Prostate gland (tissue), 2 donors: Measurements from ENCODE around the gene CKB. TPM values are rescaled to one million over a fixed set of nuclear protein-coding genes. Genes with fewer than 3 reads are reported as not detected.

ENCODE experiments used
- DNase-seq: peaks from one replicate; pipeline ENCODE4 v3.0.0-alpha.2; 2019; ENCODE audit warnings: low spot score
- H3K27ac ChIP-seq, 2 donors: fragments of 200-600 bp; sonication (generic); 2 replicates each; pipeline ENCODE4 v1.5.1; 2017 to 2019
- H3K27me3 ChIP-seq: fragments of 200-600 bp; sonication (generic); replicated peaks from 2 replicates; pipeline ENCODE4 v1.5.1; 2019; ENCODE audit not compliant: insufficient read depth
- H3K36me3 ChIP-seq, 2 donors: fragments of 200-600 bp; sonication (generic); 1 replicate in 1 of 2; 2 replicates in 1 of 2; pipeline versions ENCODE4 v1.5.1 to v1.8.1; 2017 to 2019
- H3K4me1 ChIP-seq: fragments of 200-600 bp; sonication (generic); replicated peaks from 2 replicates; pipeline ENCODE4 v1.5.1; 2019
- H3K4me3 ChIP-seq, 2 donors: fragments of 200-600 bp; sonication (generic); 2 replicates each; pipeline ENCODE4 v1.5.1; 2017 to 2019
- H3K9me3 ChIP-seq: fragments of 200-600 bp; sonication (generic); 2 replicates; pipeline ENCODE4 v1.5.1; 2017
- POLR2A ChIP-seq: fragments of 450-650 bp; IDR thresholded peaks from one replicate; pipeline ENCODE4 v1.6.1; 2016; ENCODE audit warnings: antibody characterized with exemption, mild to moderate bottlenecking
- POLR2AphosphoS5 ChIP-seq: sonication (generic); formaldehyde crosslinking; IDR thresholded peaks from one replicate; pipeline ENCODE4 v1.6.1; 2017; ENCODE audit warnings: antibody characterized with exemption
- WGBS: methylation state at CpG from one replicate; pipeline ENCODE4 v1.1.5; 2018; 5-methylcytosine and 5-hydroxymethylcytosine counted together
- intact Hi-C: fragments of 100-400 bp; cut with DNase I; formaldehyde crosslinking; loops from one replicate; pipeline ENCODE4 v1.14.2; 2022
- total RNA-seq, 2 donors: library from RNA; depleted of rRNA; stranded (reverse); fragments of >200 nt; gene quantifications; one replicate each; pipeline ENCODE4 v1.1.0, GENCODE V29; 2016
- TF ChIP-seq, protein P1 (sequence below), 4 experiments: fragments of 200-600 bp in 2 of 4; fragments of 450-650 bp in 2 of 4; sonication (generic) in 2 of 4; IDR thresholded peaks; 1 replicate in 3 of 4; 2 replicates in 1 of 4; pipeline ENCODE4 v1.5.1; 2016 to 2019; ENCODE audit warnings: antibody characterized with exemption in 4 of 4, mild to moderate bottlenecking in 2 of 4, moderate library complexity in 2 of 4

Gene CKB
- total RNA-seq, 2 donors from 2014 or later = 1,199 to 1,838 TPM

DNA sequence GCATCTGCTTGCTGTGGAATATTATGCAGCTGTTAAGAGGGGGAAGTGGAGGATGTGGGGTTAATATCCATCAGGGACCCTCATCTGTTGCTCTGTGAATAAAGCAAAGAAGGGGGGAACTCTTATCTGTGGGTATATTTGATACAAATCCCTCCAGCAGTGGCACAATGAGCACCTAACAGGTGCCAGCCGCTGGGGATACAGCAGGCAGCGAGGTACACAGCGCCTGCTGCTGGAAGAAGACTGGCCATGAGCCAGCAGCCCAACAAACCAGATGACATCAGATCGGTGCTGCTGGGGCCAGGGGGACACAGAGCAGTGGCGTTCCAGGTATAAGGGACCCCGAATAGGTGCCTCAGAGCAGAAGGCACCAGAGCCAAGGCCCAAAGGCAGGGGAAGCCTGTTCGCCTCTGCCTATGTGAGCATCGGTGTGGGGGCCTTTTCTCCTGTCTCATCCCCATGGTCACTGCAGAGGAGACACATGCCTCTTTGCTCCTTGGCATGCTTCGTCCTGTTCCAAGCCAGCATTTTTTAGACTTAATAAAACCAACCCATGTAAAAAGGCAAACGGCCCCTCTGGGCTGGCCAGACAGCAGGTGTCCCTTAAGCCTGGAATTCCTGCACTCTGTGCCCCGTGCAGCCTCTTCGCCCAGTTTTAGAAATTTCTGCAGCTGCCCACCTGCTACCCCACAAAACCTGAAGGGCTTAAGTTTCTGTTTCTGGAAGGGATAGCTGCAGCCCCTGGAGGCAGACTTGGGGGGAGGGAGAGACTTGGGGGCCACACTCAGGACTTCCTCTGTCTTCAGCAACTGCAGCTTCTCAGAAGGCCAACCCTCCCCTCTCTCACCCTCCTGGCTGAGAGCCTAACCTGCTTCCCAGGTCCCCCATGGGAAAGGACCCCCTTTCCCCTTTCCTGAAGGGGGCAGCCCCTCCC, 1.6 kb upstream of the CKB start:
- 59% methylated on average over 12 of the region's 12 CpGs for WGBS
- H3K9me3 ChIP-seq = no peaks in the 10 kb centered on the region
- intact Hi-C loops = no loop called here
- H3K27ac ChIP-seq = peak overlapping the region; percentile 84 to 92
- no peaks in the 10 kb centered on the region for H3K27me3 ChIP-seq
- H3K4me3 ChIP-seq = no peak overlapping the region
- H3K4me1 ChIP-seq = peaks cover 38% of the 10 kb centered on the region
- H3K36me3 ChIP-seq = no peaks in the 10 kb centered on the region
- TF ChIP-seq POLR2A (no peak), POLR2AphosphoS5 (no peak)
- TF ChIP-seq, protein P1, sequence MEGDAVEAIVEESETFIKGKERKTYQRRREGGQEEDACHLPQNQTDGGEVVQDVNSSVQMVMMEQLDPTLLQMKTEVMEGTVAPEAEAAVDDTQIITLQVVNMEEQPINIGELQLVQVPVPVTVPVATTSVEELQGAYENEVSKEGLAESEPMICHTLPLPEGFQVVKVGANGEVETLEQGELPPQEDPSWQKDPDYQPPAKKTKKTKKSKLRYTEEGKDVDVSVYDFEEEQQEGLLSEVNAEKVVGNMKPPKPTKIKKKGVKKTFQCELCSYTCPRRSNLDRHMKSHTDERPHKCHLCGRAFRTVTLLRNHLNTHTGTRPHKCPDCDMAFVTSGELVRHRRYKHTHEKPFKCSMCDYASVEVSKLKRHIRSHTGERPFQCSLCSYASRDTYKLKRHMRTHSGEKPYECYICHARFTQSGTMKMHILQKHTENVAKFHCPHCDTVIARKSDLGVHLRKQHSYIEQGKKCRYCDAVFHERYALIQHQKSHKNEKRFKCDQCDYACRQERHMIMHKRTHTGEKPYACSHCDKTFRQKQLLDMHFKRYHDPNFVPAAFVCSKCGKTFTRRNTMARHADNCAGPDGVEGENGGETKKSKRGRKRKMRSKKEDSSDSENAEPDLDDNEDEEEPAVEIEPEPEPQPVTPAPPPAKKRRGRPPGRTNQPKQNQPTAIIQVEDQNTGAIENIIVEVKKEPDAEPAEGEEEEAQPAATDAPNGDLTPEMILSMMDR (IDR thresholded peaks at IDR 0.05) = no peak
- no peak for DNase-seq

DNA sequence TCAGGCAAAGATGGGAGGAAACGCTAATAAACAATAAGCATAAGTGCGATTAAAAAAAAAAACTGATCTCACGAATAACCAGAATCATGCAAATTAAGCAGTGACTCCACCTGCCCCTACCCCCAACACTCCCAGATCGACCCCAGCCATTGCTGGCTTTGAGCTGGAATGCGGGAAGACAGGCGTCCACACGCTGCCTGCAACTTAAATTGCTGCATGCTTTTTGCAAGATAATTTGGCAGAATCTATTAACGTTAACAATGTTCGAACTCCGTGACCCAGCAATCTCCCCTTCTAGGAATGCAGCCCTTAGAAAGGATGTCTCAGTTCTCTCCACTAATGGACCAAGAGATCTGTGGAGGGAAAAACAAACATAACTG, 935 bp upstream of the CKB start:
- peaks cover 44% of the 10 kb centered on the region for H3K4me1 ChIP-seq
- 65% methylated on average over 10 of the region's 10 CpGs for WGBS
- H3K27me3 ChIP-seq = no peaks in the 10 kb centered on the region
- no peak for DNase-seq
- TF ChIP-seq, protein P1 (IDR thresholded peaks at IDR 0.05) = no peak
- TF ChIP-seq POLR2A = no peak
- no peak for TF ChIP-seq POLR2AphosphoS5
- intact Hi-C loops = no loop called here
- H3K4me3 ChIP-seq = no peak overlapping the region
- H3K36me3 ChIP-seq = no peaks in the 10 kb centered on the region
- no peaks in the 10 kb centered on the region for H3K9me3 ChIP-seq
- peak overlapping the region; percentile 86 to 92 for H3K27ac ChIP-seq

DNA sequence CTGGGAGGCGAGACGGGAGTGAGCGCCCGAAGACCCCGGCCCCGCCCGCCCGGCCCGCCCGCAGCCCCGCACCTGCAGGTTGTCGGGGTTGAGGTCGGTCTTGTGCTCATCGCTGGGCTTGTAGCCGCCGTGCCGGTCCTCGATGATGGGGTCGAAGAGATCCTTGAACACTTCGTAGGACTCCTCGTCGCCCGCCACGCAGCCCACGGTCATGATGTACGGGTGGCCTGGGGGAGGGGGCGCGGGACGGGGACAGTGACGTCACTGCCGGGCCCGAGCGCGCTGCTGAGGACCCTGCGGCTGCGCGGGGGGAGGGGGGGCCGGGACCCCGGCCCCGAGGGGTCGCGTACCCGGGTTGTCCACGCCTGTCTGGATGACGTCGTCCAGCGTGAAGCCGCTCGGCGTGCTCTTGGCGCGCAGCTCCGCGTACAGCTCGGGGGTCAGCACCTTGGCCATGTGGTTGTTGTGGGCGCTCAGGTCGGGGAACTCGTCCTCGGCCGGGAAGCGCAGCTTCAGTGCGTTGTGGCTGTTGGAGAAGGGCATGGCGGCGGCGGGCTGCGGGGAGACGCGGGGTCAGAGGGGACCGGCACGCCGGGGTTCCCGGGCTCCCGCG, 573 bp downstream of the CKB start:
- 0% methylated on average over 21 of the region's 74 CpGs for WGBS
- Histone ChIP-seq H3K4me3 (peak overlapping the region; percentile 49 to 71), H3K4me1 (peaks cover 44% of the 10 kb centered on the region), H3K36me3 (no peaks in the 10 kb centered on the region), H3K27ac (peak overlapping the region; percentile 86 to 92), H3K27me3 (no peaks in the 10 kb centered on the region), H3K9me3 (no peaks in the 10 kb centered on the region)
- DNase-seq = no peak
- intact Hi-C loops = no loop called here
- TF ChIP-seq, protein P1 (IDR thresholded peaks at IDR 0.05) = no peak
- TF ChIP-seq POLR2AphosphoS5 (no peak), POLR2A (no peak)

GRCh38 chr14:103521438-103521950, 1.1 kb downstream of the CKB start:
- no peaks in the 10 kb centered on the region for H3K36me3 ChIP-seq
- intact Hi-C loops = no loop called here
- H3K9me3 ChIP-seq = no peaks in the 10 kb centered on the region
- WGBS = 0% methylated on average over 19 of the region's 77 CpGs
- H3K4me1 ChIP-seq = peaks cover 44% of the 10 kb centered on the region
- no peak for DNase-seq
- TF ChIP-seq, protein P1 (IDR thresholded peaks at IDR 0.05) = no peak
- TF ChIP-seq POLR2AphosphoS5 (no peak), POLR2A (peak; percentile 6)
- no peaks in the 10 kb centered on the region for H3K27me3 ChIP-seq
- peak overlapping the region; percentile 49 to 71 for H3K4me3 ChIP-seq
- H3K27ac ChIP-seq = peak overlapping the region; percentile 86 to 92
